Uterus (tissue), 2 donors: ENCODE data around the gene CDH15.

Source experiments
- CTCF ChIP-seq, 4 experiments: fragments of 200-600 bp in 2 of 4; fragments of 450-650 bp in 2 of 4; sonication (generic) in 2 of 4; IDR thresholded peaks; one replicate each; pipeline ENCODE4 v1.5.1; 2016 to 2019; ENCODE audit warnings: antibody characterized with exemption in 4 of 4, mild to moderate bottlenecking in 2 of 4, moderate library complexity in 1 of 4
- POLR2A ChIP-seq, 2 donors: fragments of 450-650 bp; IDR thresholded peaks; one replicate each; pipeline ENCODE4 v1.6.1; 2016; ENCODE audit warnings: antibody characterized with exemption in 2 of 2, mild to moderate bottlenecking in 1 of 2, moderate library complexity in 1 of 2

- no peak for TF ChIP-seq POLR2A (IDR thresholded peaks at IDR 0.05)
- TF ChIP-seq CTCF (IDR thresholded peaks at IDR 0.05): no peak
These were observed 8.2 kb downstream of the CDH15 start for GRCh38 chr16:89179656-89180315.
